NCI-H2196 (cell line): ENCODE results near the gene ISLR2.
"Not testable (repeated sequence)": the region's sequence is repeated elsewhere in the genome, so short reads cannot be mapped to it uniquely, and the experiment has no call there.

Experiments used
- DNase-seq: peaks from one replicate; lab custom pipeline; 2025; ENCODE audit not compliant: unreplicated experiment; lab: John Stamatoyannopoulos, UW

Gene ISLR2, protein sequence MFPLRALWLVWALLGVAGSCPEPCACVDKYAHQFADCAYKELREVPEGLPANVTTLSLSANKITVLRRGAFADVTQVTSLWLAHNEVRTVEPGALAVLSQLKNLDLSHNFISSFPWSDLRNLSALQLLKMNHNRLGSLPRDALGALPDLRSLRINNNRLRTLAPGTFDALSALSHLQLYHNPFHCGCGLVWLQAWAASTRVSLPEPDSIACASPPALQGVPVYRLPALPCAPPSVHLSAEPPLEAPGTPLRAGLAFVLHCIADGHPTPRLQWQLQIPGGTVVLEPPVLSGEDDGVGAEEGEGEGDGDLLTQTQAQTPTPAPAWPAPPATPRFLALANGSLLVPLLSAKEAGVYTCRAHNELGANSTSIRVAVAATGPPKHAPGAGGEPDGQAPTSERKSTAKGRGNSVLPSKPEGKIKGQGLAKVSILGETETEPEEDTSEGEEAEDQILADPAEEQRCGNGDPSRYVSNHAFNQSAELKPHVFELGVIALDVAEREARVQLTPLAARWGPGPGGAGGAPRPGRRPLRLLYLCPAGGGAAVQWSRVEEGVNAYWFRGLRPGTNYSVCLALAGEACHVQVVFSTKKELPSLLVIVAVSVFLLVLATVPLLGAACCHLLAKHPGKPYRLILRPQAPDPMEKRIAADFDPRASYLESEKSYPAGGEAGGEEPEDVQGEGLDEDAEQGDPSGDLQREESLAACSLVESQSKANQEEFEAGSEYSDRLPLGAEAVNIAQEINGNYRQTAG

GRCh38 chr15:74130155-74130848 is at the start of gene ISLR2:
TSS of gene ISLR2 (plus strand) at chr15:74130586. CDS start at chr15:74132755, 2,169 bp downstream.
- DNase-seq = no peak

- not testable (repeated sequence) for DNase-seq
Observed at GRCh38 chr15:74082450-74082849, 47.9 kb upstream of the ISLR2 start, which contains the start of gene GOLGA6A. TSS of gene GOLGA6A (minus strand) at chr15:74082550. CDS start at chr15:74082509, 41 bp downstream.

GRCh38 chr15:74094567-74094966 is 35.8 kb upstream of the ISLR2 start:
- not testable (repeated sequence) for DNase-seq

DNA sequence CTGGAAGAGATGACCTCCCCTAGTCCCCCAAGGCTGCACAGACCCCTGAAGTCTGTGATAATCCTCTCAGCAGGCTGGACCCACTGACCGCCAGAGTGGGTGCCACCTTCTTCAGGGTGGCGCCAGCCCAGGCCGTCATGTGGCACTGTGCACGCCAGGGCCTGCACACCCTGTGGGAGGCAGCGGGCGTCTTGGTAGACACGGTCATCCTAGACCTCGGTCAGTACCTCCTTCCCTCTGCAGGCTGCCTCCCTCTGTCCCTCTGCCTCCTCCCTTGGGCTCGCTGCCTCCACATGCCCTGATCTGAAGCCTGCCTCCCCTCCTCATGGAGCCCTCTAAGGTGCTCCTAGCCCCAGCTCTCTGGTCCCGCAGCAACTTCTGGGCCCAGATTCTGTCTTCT is 34.8 kb upstream of the ISLR2 start:
- not testable (repeated sequence) for DNase-seq

DNA sequence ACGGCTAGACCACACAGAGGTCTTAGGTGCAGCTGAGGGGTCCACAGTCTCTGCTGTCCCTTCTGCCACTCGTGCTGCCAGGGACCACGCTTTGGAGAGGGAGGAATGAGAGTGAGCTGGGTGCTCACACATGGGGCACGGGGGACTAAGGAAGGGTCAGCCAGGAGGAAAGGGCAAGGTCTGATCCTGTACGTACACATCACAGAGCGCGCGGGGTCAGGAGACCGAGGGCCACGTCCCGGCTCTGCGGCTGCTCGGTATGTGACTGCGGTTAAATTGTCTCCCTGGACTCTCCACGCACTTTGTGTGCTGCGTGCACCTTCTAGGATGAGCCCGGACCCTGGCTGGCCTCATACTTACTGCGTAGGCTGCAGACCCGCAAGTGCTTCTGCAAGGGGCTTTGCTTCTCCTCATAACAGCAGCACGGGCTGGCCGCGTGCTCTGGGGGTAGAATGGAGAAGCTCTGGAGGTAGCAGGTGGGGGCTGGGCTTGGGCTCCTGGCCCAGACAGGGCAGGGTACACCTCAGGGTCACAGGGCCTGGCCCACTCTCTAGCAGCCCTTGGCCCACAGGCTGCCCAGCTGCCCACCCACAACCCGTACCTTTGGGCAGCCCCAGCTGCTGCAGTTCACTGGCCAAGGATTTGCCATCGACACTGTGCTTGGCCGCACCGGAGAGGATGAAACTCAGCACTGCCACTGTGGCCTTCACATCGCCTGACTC is 33.5 kb upstream of the ISLR2 start:
- DNase-seq = not testable (repeated sequence)

DNA sequence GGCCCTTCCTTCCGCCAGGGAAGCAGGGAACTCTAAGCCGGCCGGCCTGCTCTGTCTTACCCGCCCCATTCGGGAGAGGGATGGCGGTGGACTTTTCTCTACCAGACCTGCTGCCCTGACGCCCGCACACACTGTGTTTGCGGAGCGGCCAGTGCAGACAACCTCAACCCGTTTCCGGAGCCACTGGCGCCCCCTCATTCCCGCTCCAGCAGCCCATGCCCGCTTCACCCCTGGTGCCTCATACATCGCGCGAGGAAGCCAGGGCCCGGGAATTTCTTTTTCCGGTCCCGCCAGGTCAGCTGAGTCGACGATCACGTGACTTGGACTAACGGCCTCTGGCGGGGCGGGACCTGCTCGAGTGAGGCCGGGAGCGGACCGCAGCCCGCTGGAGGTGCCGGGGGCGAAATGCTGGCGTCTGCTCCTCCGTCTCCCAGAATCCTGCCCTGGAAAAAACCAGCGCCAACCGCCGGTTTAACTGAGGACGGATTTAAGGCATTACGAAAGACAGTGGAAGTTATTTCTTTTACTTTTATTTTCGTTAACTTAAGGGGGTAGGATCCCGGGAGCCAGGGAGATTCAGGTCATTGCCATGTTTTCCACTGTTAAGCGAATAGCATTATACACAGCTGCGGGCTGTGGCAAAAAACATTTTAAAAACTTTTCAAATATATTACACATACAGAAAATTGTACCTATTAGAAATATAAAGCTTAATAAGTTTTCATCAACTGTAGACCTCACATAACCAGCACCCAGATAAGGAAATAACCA is 30.2 kb upstream of the ISLR2 start:
- DNase-seq = not testable (repeated sequence)

- no peak for DNase-seq
Observed at GRCh38 chr15:74108111-74108510, 22.3 kb upstream of the ISLR2 start.

DNA sequence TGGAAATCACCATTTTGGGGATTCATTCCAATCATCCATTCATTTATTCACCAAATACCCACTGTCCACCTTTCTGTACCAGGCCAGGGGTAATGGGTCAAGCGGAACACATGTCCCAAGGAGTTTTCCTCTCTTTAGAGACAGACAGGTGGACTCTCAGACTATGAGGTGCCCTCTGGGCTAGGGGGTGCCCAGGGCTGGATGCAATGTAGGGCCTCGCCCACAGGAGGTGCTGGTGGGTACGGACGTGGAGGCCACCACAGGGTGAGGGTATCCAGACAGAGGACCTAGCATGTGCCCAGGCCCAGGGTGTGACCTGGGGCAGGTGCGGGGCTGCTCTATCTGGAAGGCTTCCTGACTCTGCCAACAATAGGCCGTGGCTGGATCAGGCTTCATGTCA is 21.8 kb upstream of the ISLR2 start:
- DNase-seq = not testable (repeated sequence)

GRCh38 chr15:74109713-74110112 is 20.7 kb upstream of the ISLR2 start:
- DNase-seq = no peak

GRCh38 chr15:74120426-74120825 is 10.0 kb upstream of the ISLR2 start:
- no peak for DNase-seq

GRCh38 chr15:74121039-74121438 is 9.3 kb upstream of the ISLR2 start:
- DNase-seq = no peak

DNA sequence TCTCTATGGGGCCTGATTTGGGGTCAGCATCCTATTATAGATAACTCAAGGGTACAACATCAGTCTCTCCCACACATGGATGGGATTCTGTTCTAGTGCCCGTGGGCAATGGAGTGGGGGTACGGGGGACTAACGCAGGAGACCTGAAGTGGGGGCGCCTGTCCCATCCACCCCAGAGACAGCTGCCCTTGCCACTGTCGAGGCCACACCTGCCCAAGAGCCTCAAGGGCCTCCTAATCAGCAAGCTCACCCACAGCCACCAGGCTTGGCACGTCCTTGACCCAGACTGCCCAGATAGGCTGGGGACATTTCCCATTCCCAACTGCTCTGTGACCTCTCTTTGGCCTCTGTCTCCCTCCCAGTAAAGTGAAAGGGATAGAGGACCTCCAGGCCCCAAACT is 8.5 kb upstream of the ISLR2 start:
- no peak for DNase-seq

- no peak for DNase-seq
Observed at GRCh38 chr15:74122403-74123130, 7.8 kb upstream of the ISLR2 start.

DNA sequence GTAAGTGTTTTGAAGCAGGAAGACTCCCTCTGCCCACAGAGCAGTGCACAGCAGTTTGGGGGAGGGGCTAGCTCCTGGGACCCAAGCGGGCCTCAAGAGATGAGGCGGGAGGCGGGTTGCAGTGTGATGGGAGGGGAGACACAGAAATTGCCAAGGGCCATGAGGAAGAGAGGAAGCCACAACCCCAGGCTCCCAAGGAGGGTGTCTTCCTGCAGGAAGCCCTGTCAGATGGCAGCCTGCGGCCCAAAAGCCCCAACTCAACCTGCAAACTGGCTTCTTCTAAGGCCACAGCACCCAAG is 7.3 kb upstream of the ISLR2 start:
- DNase-seq = no peak

GRCh38 chr15:74123658-74124057 is 6.7 kb upstream of the ISLR2 start:
- no peak for DNase-seq

DNA sequence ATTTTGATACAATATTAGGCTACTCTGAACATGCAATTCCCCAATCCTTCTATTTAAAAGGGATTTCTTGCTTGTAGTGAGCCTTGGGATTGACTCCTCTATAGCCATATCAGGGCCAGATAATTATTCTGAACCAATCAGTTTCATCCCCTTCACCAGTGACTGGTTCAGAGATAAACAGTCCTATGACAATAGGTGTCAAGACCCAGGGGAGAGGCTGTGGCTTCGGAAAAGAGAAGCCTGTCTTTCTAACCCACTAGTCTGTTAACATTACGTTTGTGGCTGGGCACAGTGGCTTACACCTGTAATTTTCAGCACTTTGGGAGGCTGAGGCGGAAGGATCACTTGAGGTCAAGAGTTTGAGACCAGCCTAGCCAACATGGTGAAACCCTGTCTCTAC is 6.2 kb upstream of the ISLR2 start:
- no peak for DNase-seq

DNA sequence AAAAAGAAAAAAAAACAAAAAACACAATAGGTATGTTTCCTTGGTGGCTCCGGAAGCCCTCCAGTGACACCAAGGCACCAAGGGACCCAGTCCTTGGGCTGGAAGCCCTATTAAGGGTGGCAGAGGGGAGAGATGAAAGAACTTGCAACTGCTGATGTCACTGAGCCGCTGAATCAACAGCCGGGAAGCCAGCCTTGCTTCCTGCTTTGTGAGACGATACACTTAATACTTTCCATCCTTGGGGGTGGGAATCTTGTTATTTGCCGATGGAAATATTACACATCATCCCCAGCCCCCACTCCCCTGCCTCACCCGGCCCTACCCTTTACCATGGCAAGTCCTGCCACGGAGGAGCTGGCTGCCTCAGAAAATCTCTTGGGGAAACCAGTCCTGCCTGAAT is 5.6 kb upstream of the ISLR2 start:
- no peak for DNase-seq

DNA sequence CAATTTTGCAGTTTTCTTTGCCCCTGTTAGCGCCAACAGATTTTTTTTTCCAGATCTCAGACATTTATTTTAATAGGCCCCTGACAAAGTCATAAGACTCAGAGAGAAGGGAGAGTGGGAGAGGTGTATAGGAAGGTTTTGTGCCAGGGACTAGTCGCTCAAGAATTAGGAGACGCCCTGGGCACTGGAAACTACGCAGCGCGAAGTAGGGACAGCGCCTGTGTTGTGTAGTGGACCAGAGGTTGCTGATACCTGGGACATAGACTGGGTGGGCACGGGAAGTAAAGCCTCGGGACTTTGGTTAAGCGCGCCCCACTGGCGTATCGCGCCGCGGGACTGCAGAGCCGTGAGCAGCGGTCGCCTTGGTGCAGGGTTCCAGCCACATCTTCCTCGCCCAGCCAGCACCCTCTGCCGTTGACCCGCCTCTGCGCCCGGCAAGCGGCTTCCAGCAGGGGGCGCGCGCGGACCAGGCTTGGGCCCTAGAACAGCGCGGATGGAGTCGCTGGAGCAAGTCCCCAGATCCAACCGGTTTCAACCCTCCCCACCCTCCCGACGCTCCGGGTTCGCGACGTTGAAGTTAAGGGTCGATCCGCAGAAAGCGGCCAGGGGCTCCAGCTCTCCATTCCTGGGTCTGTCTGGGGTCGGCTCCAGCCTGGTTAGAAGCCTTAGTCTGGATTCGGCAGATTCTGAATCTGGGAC is 3.0 kb upstream of the ISLR2 start:
- peak; percentile 83 for DNase-seq
